GM21423 (cell line): ENCODE data around the gene FBXW2.
"Not testable (repeated sequence)": the region's sequence is repeated elsewhere in the genome, so short reads cannot be mapped to it uniquely, and the experiment has no call there.

ENCODE experiments used
- ATAC-seq: cut with Tn5 transposase; IDR thresholded peaks from one replicate; pipeline ENCODE4 v1.9.1; 2021; ENCODE audit warnings: mild to moderate bottlenecking, moderate library complexity; ENCODE audit not compliant: unreplicated experiment

FBXW2 gene

DNA sequence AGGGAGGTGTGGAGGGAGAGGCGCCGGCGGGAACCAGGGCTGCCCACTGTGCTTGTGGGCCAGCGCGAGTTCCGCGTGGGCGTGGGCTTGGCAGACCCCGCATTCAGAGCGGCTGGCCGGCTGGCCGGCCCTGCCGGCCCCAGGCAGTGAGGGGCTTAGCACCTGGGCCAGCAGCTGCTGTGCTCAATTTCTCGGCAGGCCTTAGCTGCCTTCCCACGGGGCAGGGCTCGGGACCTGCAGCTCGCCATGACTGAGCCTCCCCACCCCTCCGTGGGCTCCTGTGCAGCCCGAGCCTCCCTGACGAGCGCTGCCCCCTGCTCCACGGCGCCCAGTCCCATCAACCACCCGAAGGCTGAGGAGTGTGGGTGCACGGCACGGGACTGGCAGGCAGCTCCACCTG, 46.9 kb downstream of the FBXW2 start:
- ATAC-seq: not testable (repeated sequence)

DNA sequence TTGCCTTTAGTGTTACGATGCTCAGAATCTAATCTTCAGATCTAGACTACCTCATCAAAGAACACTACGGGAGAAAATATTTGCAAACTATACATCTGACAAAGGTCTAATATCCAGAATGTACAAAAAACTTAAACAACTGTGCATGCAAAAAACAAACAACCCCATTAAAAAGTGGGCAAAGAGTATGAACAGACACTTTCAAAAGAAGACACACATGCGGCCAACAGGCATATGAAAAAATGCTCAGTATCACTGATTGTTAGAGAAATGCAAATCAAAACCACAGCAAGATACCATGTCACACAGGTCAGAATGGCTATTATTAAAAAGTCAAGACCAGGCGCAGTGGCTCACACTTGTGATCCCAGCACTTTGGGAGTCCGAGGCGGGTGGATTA, 47.9 kb downstream of the FBXW2 start:
- ATAC-seq: no peak

- ATAC-seq: no peak
Observed at GRCh38 chr9:120742951-120743416, 50.2 kb downstream of the FBXW2 start.

GRCh38 chr9:120741701-120742100, 51.5 kb downstream of the FBXW2 start:
- no peak for ATAC-seq

DNA sequence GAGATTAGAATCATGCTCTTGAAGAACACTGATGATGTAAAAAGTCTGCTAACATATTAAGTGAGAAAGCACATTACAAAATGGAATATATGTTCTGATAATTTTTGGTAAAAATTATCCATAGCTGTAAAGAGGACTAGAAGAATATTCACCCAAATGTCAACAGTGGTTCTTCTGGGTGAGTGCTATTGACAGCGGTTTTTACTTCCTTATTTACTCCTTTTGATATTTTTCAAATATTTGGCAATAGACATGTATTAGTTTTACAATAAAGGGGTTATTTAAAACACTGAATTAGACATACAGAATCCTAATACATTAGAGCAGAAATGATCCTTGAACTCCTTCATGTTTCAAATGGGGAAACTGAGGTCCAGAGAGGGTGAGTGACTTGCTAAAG, 52.0 kb downstream of the FBXW2 start:
- ATAC-seq: no peak

GRCh38 chr9:120740132-120740531, 53.1 kb downstream of the FBXW2 start:
- ATAC-seq: no peak

DNA sequence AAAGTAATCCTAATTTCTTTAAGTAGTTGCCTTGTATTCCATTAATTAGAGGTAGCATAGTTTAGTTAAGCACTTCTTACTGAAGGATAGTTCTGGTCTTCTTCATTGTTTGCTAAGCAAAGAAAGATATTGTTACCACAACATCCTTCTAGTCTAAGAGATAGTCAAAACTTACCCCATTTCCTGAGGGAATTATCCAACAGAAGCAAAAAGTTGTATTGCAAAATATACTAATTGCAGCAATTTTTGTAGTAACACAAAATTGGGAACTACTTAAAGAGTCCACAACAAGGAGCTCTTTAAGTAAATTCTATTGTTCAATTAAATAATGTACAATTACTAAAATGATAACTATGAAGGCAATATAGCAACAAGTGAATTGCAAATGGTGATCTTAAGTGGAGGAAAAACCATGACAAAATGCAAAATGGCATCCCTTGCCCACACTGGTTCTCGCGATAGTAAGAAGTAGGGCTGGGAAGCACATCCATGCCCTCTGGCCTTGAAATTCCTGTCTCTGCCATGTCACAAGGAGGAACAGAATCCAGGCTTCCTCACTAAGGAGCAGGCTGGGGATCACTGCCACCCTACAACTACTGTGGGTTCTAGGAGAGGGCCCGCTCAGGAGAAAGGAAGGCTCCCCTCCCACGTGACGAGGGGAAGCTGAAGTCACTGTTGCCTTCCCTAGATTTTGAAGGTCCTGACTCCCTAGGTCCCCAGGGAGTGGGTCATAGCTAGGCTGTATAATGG, 55.6 kb downstream of the FBXW2 start:
- no peak for ATAC-seq

GRCh38 chr9:120736881-120737280, 56.3 kb downstream of the FBXW2 start:
- ATAC-seq: no peak

DNA sequence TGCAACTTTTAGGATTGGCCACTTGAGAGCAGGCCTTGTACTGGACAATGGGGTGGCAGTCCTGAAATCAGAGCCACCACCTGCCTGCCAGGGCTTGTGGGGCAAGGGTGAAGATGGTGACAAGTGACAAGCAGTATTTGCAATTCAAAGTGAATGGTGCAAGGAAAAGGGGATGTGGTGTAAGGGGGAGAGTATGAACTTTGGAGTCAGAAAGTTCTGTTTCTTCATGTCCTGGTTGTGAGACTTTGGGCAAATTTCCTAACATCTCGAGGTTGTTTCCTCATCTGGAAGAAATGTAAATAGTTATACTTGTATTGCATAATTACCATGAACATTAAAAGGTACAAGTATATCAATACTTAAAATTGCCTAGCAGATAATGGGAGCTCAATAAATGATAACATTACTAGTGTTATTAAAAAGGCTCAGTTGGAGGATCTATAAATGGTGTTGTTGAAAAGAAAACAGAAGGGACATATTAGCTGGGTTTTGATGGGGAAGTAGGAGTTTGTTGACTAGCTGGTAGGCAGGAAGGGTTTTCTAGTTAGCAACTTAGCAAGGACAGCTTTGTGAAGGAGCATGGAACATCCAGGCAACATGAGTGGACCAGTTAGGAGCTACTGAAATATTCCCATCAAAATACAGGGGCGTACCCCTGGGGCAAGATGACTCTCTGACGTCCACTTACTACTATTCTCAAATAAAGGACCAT, 57.6 kb downstream of the FBXW2 start:
- no peak for ATAC-seq

DNA sequence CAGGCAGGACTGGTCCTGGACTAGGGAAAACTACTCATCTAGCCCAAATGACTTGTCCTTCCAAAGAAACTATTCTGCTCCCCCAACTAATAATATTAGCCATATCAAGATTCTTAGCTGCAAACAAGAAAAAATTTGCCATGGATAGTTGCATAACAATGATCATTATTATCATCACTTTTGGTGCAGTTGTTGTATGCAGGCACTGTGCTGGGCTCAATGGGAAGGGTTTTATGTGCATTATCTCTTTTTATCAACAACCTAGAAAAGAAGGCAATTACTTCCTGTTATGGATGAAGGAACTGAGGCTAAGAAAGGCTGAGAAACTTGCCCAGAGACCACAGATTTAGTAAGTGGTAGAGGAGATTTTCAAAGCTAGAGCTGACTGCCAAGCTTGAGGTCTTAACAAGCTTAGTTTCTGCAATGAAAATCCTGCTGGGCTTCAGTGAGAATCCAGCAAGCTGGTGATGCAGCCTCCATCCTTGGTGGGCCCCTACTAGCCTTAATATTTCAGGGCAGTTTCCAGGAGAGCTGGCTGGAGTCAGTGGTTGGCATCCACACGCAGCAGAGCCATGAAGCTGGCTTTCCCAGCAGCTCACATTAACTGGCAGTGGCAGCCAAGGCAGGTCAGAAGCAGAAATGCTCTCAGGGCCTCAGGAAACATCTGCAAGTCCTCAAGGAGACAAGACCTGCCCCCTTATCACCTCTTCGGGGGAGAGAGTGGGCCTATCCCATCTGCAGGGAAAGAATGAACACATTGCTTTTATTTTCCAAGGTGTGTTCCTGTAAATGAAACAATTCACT, 58.4 kb downstream of the FBXW2 start:
- ATAC-seq: no peak

DNA sequence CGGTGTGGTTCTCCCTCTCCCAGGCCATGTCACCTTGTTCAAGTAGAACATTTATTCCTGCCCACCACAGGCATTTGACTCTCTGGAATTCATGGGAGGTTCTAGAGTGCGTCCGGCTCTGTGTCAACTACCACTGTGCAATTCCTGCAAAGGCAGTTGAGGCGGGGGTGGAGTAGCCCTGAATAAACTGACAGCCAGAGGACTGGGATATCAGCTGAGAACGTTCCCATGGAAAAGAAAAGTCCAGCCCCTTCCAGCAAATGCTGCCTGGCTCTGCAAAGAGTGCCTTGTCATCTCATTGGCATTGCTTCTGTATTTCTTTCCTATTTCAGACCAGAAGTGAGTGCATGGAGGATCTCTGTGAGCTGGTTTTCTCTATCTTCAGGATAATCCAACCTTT, 60.0 kb downstream of the FBXW2 start:
- ATAC-seq: no peak

DNA sequence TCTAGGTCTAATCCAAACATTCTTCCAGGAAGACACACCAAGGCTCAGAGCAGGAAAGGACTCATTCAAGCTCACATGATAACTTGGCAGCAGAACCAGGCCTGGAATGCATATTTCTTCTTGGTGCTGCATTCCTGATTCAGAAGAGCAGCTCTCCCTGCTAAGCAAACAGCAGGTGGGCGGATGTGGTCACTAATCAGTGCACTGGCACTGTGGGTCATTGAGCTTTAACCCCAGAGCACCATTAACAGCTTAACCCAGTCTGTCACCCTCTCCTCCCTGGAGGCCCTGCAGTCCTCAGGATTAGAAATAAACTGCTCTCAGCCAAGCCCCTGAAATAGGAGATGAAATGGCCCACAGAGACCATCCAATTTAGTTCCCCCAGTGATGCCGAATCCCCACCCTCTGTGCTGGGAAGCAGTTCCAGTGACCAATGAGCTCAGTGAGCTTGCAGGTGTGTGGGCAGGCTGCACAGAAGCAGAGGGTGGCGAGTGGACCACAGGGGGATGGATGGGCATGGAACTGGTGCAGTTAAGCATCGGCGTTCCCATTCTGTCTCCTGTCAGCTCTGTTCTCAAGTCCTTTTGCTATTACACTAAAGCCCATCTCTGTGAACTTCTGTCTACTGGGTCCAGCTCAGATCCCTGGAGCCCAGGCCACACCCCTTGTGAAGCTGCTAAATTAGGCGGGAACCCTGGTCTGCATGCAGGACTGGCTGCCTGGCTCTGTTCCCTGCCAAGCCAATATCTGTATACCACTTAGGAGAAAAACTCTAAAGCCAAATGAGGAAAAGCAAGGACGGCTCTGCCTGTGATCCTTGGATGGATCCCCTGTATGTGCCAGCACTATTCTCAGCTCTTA, 62.3 kb downstream of the FBXW2 start:
- no peak for ATAC-seq

- ATAC-seq: no peak
Observed at GRCh38 chr9:120729791-120730241, 63.4 kb downstream of the FBXW2 start.

DNA sequence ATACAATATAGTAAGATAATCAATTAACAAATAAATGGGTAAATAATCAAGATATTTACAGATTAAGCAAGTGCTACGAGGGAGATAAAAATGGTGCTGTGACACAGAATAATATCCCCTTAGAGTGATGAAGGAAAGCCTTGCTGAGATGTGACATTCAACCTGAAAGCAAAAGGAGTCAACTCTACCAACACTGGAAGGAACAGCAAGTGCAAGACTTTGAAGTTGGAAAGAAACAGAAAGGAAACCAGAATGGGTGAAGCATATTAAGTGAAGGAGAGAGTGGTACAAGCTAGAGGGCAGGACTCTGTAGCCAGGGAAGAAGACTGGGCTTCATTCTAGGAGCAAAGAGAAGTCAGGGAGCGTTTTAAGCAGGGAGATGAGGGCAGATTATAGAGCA, 66.7 kb downstream of the FBXW2 start:
- ATAC-seq: no peak

DNA sequence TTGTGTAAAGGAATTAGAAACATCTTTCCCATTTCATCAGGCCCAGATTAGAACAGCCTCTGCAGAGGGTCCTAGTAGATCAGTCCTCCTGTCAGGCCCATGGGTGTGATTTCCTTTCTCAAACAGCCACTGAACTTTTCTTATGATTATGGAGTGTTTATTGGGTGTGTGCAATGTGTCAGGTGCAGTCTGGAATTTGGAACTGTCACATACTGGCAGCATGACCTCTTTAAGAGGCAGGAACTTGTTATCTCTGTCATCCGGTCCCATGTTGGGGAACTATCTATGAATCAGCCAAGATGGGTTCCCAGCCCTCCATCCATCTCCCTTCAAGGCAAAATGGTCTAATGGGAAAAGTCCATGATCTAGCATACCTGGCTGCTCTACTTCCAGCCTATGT, 67.3 kb downstream of the FBXW2 start:
- no peak for ATAC-seq

- no peak for ATAC-seq
Observed at GRCh38 chr9:120724757-120725400, 68.3 kb downstream of the FBXW2 start.

DNA sequence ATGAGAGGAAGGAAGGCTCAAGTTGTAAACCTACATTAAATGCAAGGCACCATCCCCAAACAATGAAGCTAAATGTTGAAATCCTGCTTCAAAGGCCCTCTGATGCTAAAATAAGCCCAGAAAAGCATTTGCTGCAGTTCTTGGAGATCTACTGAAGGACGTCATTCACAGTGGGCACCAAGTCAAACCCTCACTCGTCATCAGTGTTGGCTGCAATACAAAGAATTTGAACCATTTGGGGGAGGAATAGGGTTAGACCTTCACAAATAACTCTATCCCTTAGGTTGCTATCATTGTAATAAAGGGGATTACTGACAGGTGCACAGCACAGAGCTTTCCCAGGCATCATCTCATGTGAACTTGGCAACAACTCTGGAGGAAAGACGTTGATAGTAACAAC, 69.7 kb downstream of the FBXW2 start:
- ATAC-seq: no peak

- ATAC-seq: no peak
Observed at GRCh38 chr9:120720404-120720803, 72.8 kb downstream of the FBXW2 start.

GRCh38 chr9:120718316-120718715, 74.9 kb downstream of the FBXW2 start:
- ATAC-seq: no peak

DNA sequence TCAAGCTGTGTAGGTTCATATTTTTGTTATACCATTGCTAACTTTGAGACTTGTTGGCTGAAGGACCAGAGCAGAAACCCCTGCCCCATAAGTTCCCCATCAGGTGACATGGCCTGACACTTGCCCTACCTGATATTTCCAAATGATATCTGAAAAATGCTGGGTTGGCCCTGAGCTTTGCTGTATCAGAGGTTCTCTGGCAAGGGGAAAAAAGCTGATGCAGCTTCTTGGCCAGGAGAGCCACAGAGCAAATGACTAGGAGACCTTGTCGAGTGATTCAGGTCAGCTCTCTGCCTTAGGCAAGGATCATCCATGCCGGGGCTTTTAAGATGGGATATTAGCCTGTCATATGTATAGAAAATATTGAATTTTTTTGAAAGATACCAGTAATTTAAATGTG, 76.0 kb downstream of the FBXW2 start:
- no peak for ATAC-seq
